H1 (cell line): ENCODE results near the gene PSME4. TPM values are rescaled to one million over a fixed set of nuclear protein-coding genes. Genes with fewer than 3 reads are reported as not detected.

ENCODE experiments used
- CTCF ChIA-PET: fragments of 300-600 bp; sonication (Branson Sonifier 250); formaldehyde crosslinking; loops from one replicate; lab custom pipeline; 2021; ENCODE audit not compliant: partially characterized antibody; lab: Charles Lee
- POLR2A ChIA-PET: fragments of 300-600 bp; sonication (Branson Sonifier 250); formaldehyde crosslinking; loops from one replicate; lab custom pipeline; 2021; ENCODE audit warnings: inconsistent platforms; ENCODE audit not compliant: partially characterized antibody; lab: Charles Lee
- DNase-seq, 2 experiments: peaks; one replicate each; pipeline versions ENCODE4 v3.0.0 to v3.0.0-alpha.2; 2010 to 2022; ENCODE audit warnings: low spot score in 2 of 2, low read depth in 1 of 2, mixed read lengths in 1 of 2
- FAIRE-seq: peaks from 2 replicates; lab custom pipeline; 2011; peaks lifted over from hg19 to GRCh38; lab: Jason Lieb, UNC
- H2AFZ ChIP-seq: 2 replicates; pipeline ENCODE4 v1.8.1; 2012; ENCODE audit warnings: low read length, inconsistent platforms
- H2AK5ac ChIP-seq: 2 replicates; pipeline ENCODE4 v1.6.1; 2013; ENCODE audit warnings: low read depth, low read length
- H2BK120ac ChIP-seq: replicated peaks from 2 replicates; pipeline ENCODE3; 2013; ENCODE audit warnings: low read depth, low read length, inconsistent platforms
- H2BK12ac ChIP-seq: 2 replicates; pipeline ENCODE4 v1.6.1; 2013; ENCODE audit warnings: low read depth, low read length
- H2BK15ac ChIP-seq: 2 replicates; pipeline ENCODE4 v1.6.1; 2013; ENCODE audit warnings: low read length
- H2BK20ac ChIP-seq: 2 replicates; pipeline ENCODE4 v1.6.1; 2013; ENCODE audit warnings: low read length
- H2BK5ac ChIP-seq: 2 replicates; pipeline ENCODE4 v1.6.1; 2013; ENCODE audit warnings: low read depth, low read length
- H3K14ac ChIP-seq: 2 replicates; pipeline ENCODE4 v1.6.1; 2013; ENCODE audit warnings: inconsistent platforms; ENCODE audit not compliant: insufficient read length
- H3K18ac ChIP-seq: 2 replicates; pipeline ENCODE4 v1.6.1; 2013; ENCODE audit warnings: low read length; ENCODE audit errors: extremely low read depth
- H3K23ac ChIP-seq: 2 replicates; pipeline ENCODE4 v1.6.1; 2013; ENCODE audit warnings: inconsistent platforms; ENCODE audit not compliant: insufficient read length
- H3K23me2 ChIP-seq: 2 replicates; pipeline ENCODE4 v1.6.1; 2013; ENCODE audit warnings: low read depth, low read length
- H3K27ac ChIP-seq: 2 replicates; pipeline ENCODE4 v1.6.1; 2011; ENCODE audit warnings: low read depth, low read length, inconsistent platforms
- H3K27me3 ChIP-seq, 4 experiments: replicated peaks in 1 of 4; 1 replicate in 1 of 4; 2 replicates in 3 of 4; pipeline versions ENCODE4 v1.6.1 to v1.8.1; 2011 to 2013; ENCODE audit warnings: low read length in 3 of 4, mild to moderate bottlenecking in 3 of 4, inconsistent platforms in 2 of 4, mixed read lengths in 2 of 4, moderate library complexity in 1 of 4; ENCODE audit not compliant: control insufficient read depth in 3 of 4, insufficient read depth in 3 of 4; ENCODE audit errors: extremely low read depth in 1 of 4
- H3K36me3 ChIP-seq, 4 experiments: 2 replicates each; pipeline versions ENCODE4 v1.6.1 to v1.8.1; 2011 to 2013; ENCODE audit warnings: mild to moderate bottlenecking in 4 of 4, low read length in 3 of 4, moderate library complexity in 2 of 4, control low read depth in 1 of 4, inconsistent platforms in 1 of 4; ENCODE audit not compliant: insufficient read depth in 4 of 4, control insufficient read depth in 2 of 4
- H3K4ac ChIP-seq: replicated peaks from 2 replicates; pipeline ENCODE3; 2013; ENCODE audit warnings: low read length, low read depth, mixed read lengths, inconsistent platforms; ENCODE audit not compliant: insufficient read length
- H3K4me1 ChIP-seq, 4 experiments: replicated peaks in 1 of 4; 1 replicate in 1 of 4; 2 replicates in 3 of 4; pipeline versions ENCODE4 v1.6.1 to v1.8.1; 2011 to 2013; ENCODE audit warnings: low read length in 3 of 4, inconsistent platforms in 2 of 4, mixed read lengths in 1 of 4; ENCODE audit not compliant: insufficient read depth in 4 of 4, control insufficient read depth in 3 of 4
- H3K4me2 ChIP-seq, 2 experiments: 2 replicates each; pipeline versions ENCODE4 v1.6.1 to v1.8.1; 2011 to 2013; ENCODE audit warnings: low read depth in 2 of 2, low read length in 2 of 2, control low read depth in 1 of 2, inconsistent platforms in 1 of 2, mild to moderate bottlenecking in 1 of 2; ENCODE audit not compliant: insufficient read depth in 1 of 2
- H3K4me3 ChIP-seq, 4 experiments: fragments of 200-600, 300-600 bp in 1 of 4; sonication (generic), shearing (Covaris generic), sonication (Bioruptor Twin) in 1 of 4; 2 replicates each; pipeline versions ENCODE4 v1.5.1 to v1.8.1; 2011 to 2016; ENCODE audit warnings: low read length in 4 of 4, low read depth in 3 of 4, control low read depth in 2 of 4, inconsistent platforms in 2 of 4, mild to moderate bottlenecking in 2 of 4, mixed read lengths in 1 of 4, moderate library complexity in 1 of 4; ENCODE audit not compliant: insufficient read depth in 2 of 4; ENCODE audit errors: extremely low read depth in 1 of 4
- H3K56ac ChIP-seq: replicated peaks from 2 replicates; pipeline ENCODE3; 2013; ENCODE audit warnings: low read depth, mild to moderate bottlenecking, mixed read lengths, low read length, inconsistent platforms; ENCODE audit not compliant: insufficient read length
- H3K79me1 ChIP-seq: 2 replicates; pipeline ENCODE4 v1.6.1; 2013; ENCODE audit warnings: low read depth, low read length, control low read depth
- H3K79me2 ChIP-seq, 2 experiments: 2 replicates each; pipeline versions ENCODE4 v1.6.1 to v1.8.1; 2012 to 2013; ENCODE audit warnings: low read length in 2 of 2, mild to moderate bottlenecking in 2 of 2, inconsistent platforms in 1 of 2; ENCODE audit not compliant: insufficient read depth in 2 of 2, control insufficient read depth in 1 of 2
- H3K9ac ChIP-seq, 4 experiments: replicated peaks in 1 of 4; 1 replicate in 1 of 4; 2 replicates in 3 of 4; pipeline versions ENCODE4 v1.6.1 to v1.8.1; 2011 to 2013; ENCODE audit warnings: low read depth in 3 of 4, low read length in 3 of 4, control low read depth in 2 of 4, mild to moderate bottlenecking in 2 of 4, moderate library complexity in 2 of 4, inconsistent platforms in 1 of 4; ENCODE audit errors: extremely low read depth in 1 of 4
- H3K9me3 ChIP-seq, 2 experiments: 2 replicates each; pipeline versions ENCODE4 v1.6.1 to v1.8.1; 2012 to 2013; ENCODE audit warnings: mild to moderate bottlenecking in 2 of 2, moderate library complexity in 2 of 2, control low read depth in 1 of 2, inconsistent platforms in 1 of 2, low read depth in 1 of 2, low read length in 1 of 2, mixed read lengths in 1 of 2; ENCODE audit not compliant: insufficient read depth in 2 of 2
- H4K20me1 ChIP-seq, 2 experiments: replicated peaks in 1 of 2; 2 replicates each; pipeline versions ENCODE3 to v1.8.1; 2011 to 2013; ENCODE audit warnings: inconsistent platforms in 2 of 2, low read length in 2 of 2, mild to moderate bottlenecking in 1 of 2; ENCODE audit not compliant: insufficient read depth in 2 of 2, control insufficient read depth in 1 of 2
- H4K5ac ChIP-seq: 2 replicates; pipeline ENCODE4 v1.6.1; 2013; ENCODE audit warnings: low read length, low read depth, mixed read lengths, inconsistent platforms; ENCODE audit not compliant: insufficient read length
- H4K8ac ChIP-seq: 2 replicates; pipeline ENCODE4 v1.8.0; 2013; ENCODE audit warnings: mild to moderate bottlenecking, moderate library complexity, low read length, inconsistent platforms; ENCODE audit not compliant: insufficient read depth; ENCODE audit errors: extremely low read depth
- H4K91ac ChIP-seq: replicated peaks from 2 replicates; pipeline ENCODE3; 2013; ENCODE audit warnings: low read length, mixed read lengths, inconsistent platforms; ENCODE audit not compliant: insufficient read length
- CBX5 ChIP-seq: fragments of 300-800, 300-1000 bp; sonication (generic); IDR thresholded peaks from 2 replicates; pipeline ENCODE4 v1.7.1; 2016; ENCODE audit warnings: antibody characterized with exemption, low read length, low read depth
- CBX8 ChIP-seq: fragments of 300-800, 300-1000 bp; sonication (generic); IDR thresholded peaks from 2 replicates; pipeline ENCODE4 v1.7.1; 2016; ENCODE audit warnings: low read depth, low read length, borderline replicate concordance
- CHD2 ChIP-seq: IDR thresholded peaks from 2 replicates; pipeline ENCODE4 v1.6.1; 2012; ENCODE audit warnings: low read length, improper control_type of control experiment
- EZH2 ChIP-seq: fragments of 200-600 bp; sonication (generic); IDR thresholded peaks from 2 replicates; pipeline ENCODE4 v1.7.1; 2012; ENCODE audit warnings: low read depth, mild to moderate bottlenecking, moderate library complexity, low read length, inconsistent platforms; ENCODE audit not compliant: severe bottlenecking
- MAFK ChIP-seq: IDR thresholded peaks from 2 replicates; pipeline ENCODE4 v1.6.1; 2012; ENCODE audit warnings: low read depth, mild to moderate bottlenecking, improper control_type of control experiment, low read length
- NANOG ChIP-seq: IDR thresholded peaks from 2 replicates; pipeline ENCODE4 v1.6.1; 2011; ENCODE audit warnings: low read length, low read depth, mild to moderate bottlenecking, inconsistent platforms; ENCODE audit not compliant: insufficient read depth, poor library complexity, severe bottlenecking
- POLR2A ChIP-seq, 2 experiments: IDR thresholded peaks; 1 replicate in 1 of 2; 2 replicates in 1 of 2; pipeline ENCODE4 v1.6.1; 2011; ENCODE audit warnings: low read depth in 2 of 2, low read length in 2 of 2, mild to moderate bottlenecking in 2 of 2; ENCODE audit errors: control extremely low read depth in 1 of 2
- RNF2 ChIP-seq: fragments of 200-900, 300-1000 bp; sonication (generic); IDR thresholded peaks from 2 replicates; pipeline ENCODE4 v1.7.1; 2016; ENCODE audit warnings: borderline replicate concordance, low read depth, mild to moderate bottlenecking, antibody characterized with exemption, low read length; ENCODE audit not compliant: poor library complexity, severe bottlenecking; ENCODE audit errors: missing control alignments
- SP2 ChIP-seq: IDR thresholded peaks from 2 replicates; pipeline ENCODE4 v1.6.1; 2012; ENCODE audit warnings: mild to moderate bottlenecking, low read length, inconsistent platforms
- SRF ChIP-seq: IDR thresholded peaks from 2 replicates; pipeline ENCODE4 v1.6.1; 2011; ENCODE audit warnings: mild to moderate bottlenecking, low read depth, low read length, moderate library complexity
- ZNF274 ChIP-seq: IDR thresholded peaks from 2 replicates; pipeline ENCODE4 v1.7.0; 2012; ENCODE audit warnings: low read length, borderline replicate concordance; ENCODE audit errors: extremely low read depth
- WGBS, 2 experiments: shearing (Covaris generic) in 1 of 2; methylation state at CpG; one replicate each; pipeline versions ENCODE4 v1.1.6 to v1.1.7; 2013 to 2015; ENCODE audit warnings: low lambda C conversion rate in 2 of 2, mixed read lengths in 2 of 2, inconsistent platforms in 1 of 2, low coverage in 1 of 2, missing lambda C conversion rate in 1 of 2; ENCODE audit not compliant: insufficient replicate concordance in 2 of 2, insufficient coverage in 1 of 2, insufficient read length in 1 of 2; ENCODE audit errors: extremely low coverage in 1 of 2, missing lambda C conversion rate in 1 of 2; 5-methylcytosine and 5-hydroxymethylcytosine counted together
- polyA plus RNA-seq, 7 experiments: library from polyadenylated mRNA; depleted of rRNA in 3 of 7; stranded (reverse) in 5 of 7; unstranded in 2 of 7; fragments of >200 nt in 5 of 7; fragments of 200-250 nt in 2 of 7; gene quantifications; 1 replicate in 5 of 7; 2 replicates in 1 of 7; 4 replicates in 1 of 7; pipeline versions ENCODE4 v1.2.1 to v1.2.3, GENCODE V29; 2011 to 2013; ENCODE audit warnings: missing spikeins in 2 of 7, mixed read lengths in 2 of 7
- total RNA-seq: library from RNA; stranded (reverse); fragmentation: NEBNext Ultra II Directional; extraction: Animal tissue kit (Norgen Biotek cat#: 25700); gene quantifications from 2 replicates; pipeline ENCODE4 v1.2.1, GENCODE V29; 2021
- TF ChIP-seq, protein P1 (sequence below): IDR thresholded peaks from 2 replicates; pipeline ENCODE4 v1.6.1; 2011; ENCODE audit warnings: low read depth, mild to moderate bottlenecking, low read length; ENCODE audit not compliant: insufficient read depth

Gene PSME4
- total and polyA plus RNA-seq, 2 of the 8 experiments (the other 6 are each of a cell fraction or from before 2014, with no cell fraction given), result 42.2 to 116 TPM

DNA sequence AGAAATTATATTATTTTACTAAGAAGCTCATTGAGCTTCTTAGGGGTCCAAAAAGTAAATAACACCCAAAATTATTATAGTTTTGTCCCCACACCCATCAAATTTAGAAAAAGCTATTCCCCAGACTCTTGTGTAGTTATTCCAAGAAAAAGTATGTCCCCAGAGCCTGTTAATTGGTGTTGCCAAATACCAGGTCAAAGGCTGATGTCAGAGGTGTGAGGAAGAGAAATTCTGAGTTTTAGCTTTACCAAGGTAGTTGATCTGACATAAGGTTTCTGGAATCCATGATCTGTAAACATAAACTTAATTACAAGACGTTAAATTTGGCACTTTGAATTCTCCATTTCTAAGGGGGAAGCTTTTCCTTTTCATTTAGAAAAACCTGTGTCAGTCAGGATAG is 29.3 kb upstream of the PSME4 start:
- Histone ChIP-seq H3K27ac (no peak overlapping the region), H4K5ac (no peak overlapping the region), H3K4me2 (no peak overlapping the region), H3K23me2 (no peaks in the 10 kb centered on the region), H3K9me3 (no peaks in the 10 kb centered on the region), H2BK20ac (no peak overlapping the region), H4K20me1 (no peaks in the 10 kb centered on the region), H2AFZ (no peak overlapping the region), H3K4me3 (no peak overlapping the region), H4K91ac (no peak overlapping the region), H3K36me3 (no peaks in the 10 kb centered on the region), H3K27me3 (no peaks in the 10 kb centered on the region), H3K14ac (no peak overlapping the region), H3K18ac (no peak overlapping the region), H3K79me2 (no peaks in the 10 kb centered on the region), H3K23ac (no peak overlapping the region), H2BK15ac (no peak overlapping the region), H2BK120ac (no peak overlapping the region)
- 95% methylated on average over 1 of the region's 1 CpG; no CpG with 5 or more reads in 1 of the 2 experiments for WGBS, 2 experiments
- FAIRE-seq, result no peak
- POLR2A ChIA-PET, result no interaction called here
- TF ChIP-seq CBX8 (no peak), CHD2 (no peak), POLR2A (IDR thresholded peaks at IDR 0.05; ENCODE audit: control extremely low read depth in 1 of 2, low read depth in 2 of 2, low read length in 2 of 2) (no peak), RNF2 (no peak), SRF (no peak), CBX5 (no peak), SP2 (no peak), NANOG (no peak), ZNF274 (no peak), MAFK (no peak), EZH2 (no peak)
- TF ChIP-seq, protein P1, sequence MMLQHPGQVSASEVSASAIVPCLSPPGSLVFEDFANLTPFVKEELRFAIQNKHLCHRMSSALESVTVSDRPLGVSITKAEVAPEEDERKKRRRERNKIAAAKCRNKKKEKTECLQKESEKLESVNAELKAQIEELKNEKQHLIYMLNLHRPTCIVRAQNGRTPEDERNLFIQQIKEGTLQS, result no peak
- TF ChIP-seq, all 59 proteins: peak for 0
- no peak for DNase-seq
- CTCF ChIA-PET, result interaction anchor here (0.6 to 2.0 kb wide), 2 partner anchors 11 to 408 kb away, joined by 4 to 5 read pairs; no protein-coding TSS in a partner anchor
- no peak overlapping the region for H2BK5ac ChIP-seq
- H3K4me1 ChIP-seq, result no peaks in the 10 kb centered on the region
- H3K9ac ChIP-seq, result no peak overlapping the region
- H3K4ac ChIP-seq, result no peak overlapping the region
- H3K79me1 ChIP-seq, result no peaks in the 10 kb centered on the region
- H4K8ac ChIP-seq, result no peak overlapping the region
- H2BK12ac ChIP-seq, result no peak overlapping the region
- no peak overlapping the region for H2AK5ac ChIP-seq
- no peak overlapping the region for H3K56ac ChIP-seq
